Activated T-cell treated with anti-CD3 and anti-CD28 coated beads, Interleukin-2, amount 50 U/mL, for 4 hours (primary cell): ENCODE measurements around the gene CHCHD6. TPM values are rescaled to one million over a fixed set of nuclear protein-coding genes. Genes with fewer than 3 reads are reported as not detected.

Experiments
- ATAC-seq, 2 donors: fragments of 200-7000 bp; cut with Tn5 transposase; one replicate each; pipeline ENCODE4 v1.10.0; 2021
- DNase-seq: peaks from one replicate; pipeline ENCODE4 v3.0.0-alpha.2; 2020
- H3K27me3 Mint-ChIP-seq: one replicate; pipeline ENCODE4 v1.8.0; 2021; ENCODE audit warnings: low read depth, mixed read lengths
- H3K36me3 Mint-ChIP-seq: one replicate; pipeline ENCODE4 v1.8.0; 2022; ENCODE audit warnings: mixed read lengths; ENCODE audit not compliant: insufficient read depth
- H3K4me1 Mint-ChIP-seq: one replicate; pipeline ENCODE4 v1.8.0; 2021; ENCODE audit warnings: low read depth, mixed read lengths
- H3K4me3 Mint-ChIP-seq: one replicate; pipeline ENCODE4 v1.8.0; 2021; ENCODE audit warnings: mild to moderate bottlenecking, moderate library complexity, mixed read lengths
- H3K9me3 Mint-ChIP-seq: one replicate; pipeline ENCODE4 v1.8.0; 2021; ENCODE audit warnings: mixed read lengths
- total RNA-seq, 3 donors: library from RNA; stranded (reverse); gene quantifications; one replicate each; pipeline ENCODE4 v1.2.1, GENCODE V29; 2021

Gene CHCHD6
- total RNA-seq, 3 donors from 2014 or later: 17.9 to 23.6 (median 21.4) TPM

GRCh38 chr3:126711121-126711760 lies 7.2 kb downstream of the CHCHD6 start:
- H3K27me3 Mint-ChIP-seq: no peaks in the 10 kb centered on the region
- H3K9me3 Mint-ChIP-seq: no peaks in the 10 kb centered on the region
- H3K4me1 Mint-ChIP-seq: peaks cover 2% of the 10 kb centered on the region
- DNase-seq (no peak), ATAC-seq (no peak)
- H3K36me3 Mint-ChIP-seq: peaks cover 18% of the 10 kb centered on the region
- no peak overlapping the region for H3K4me3 Mint-ChIP-seq

GRCh38 chr3:126713199-126713598 lies 9.2 kb downstream of the CHCHD6 start:
- DNase-seq (no peak), ATAC-seq (no peak)
- Mint-ChIP-seq H3K4me3 (no peak overlapping the region), H3K9me3 (no peaks in the 10 kb centered on the region), H3K27me3 (no peaks in the 10 kb centered on the region), H3K4me1 (peaks cover 2% of the 10 kb centered on the region), H3K36me3 (peaks cover 17% of the 10 kb centered on the region)

- H3K27me3 Mint-ChIP-seq: no peaks in the 10 kb centered on the region
- DNase-seq (no peak), ATAC-seq (no peak)
- H3K9me3 Mint-ChIP-seq: no peaks in the 10 kb centered on the region
- H3K36me3 Mint-ChIP-seq: peaks cover 11% of the 10 kb centered on the region
- H3K4me1 Mint-ChIP-seq: peaks cover 2% of the 10 kb centered on the region
- H3K4me3 Mint-ChIP-seq: no peak overlapping the region
These were observed 10.3 kb downstream of the CHCHD6 start for GRCh38 chr3:126714276-126714900.

GRCh38 chr3:126714921-126715320 lies 10.9 kb downstream of the CHCHD6 start:
- Mint-ChIP-seq H3K4me3 (no peak overlapping the region), H3K36me3 (peaks cover 7% of the 10 kb centered on the region), H3K4me1 (peaks cover 2% of the 10 kb centered on the region), H3K27me3 (no peaks in the 10 kb centered on the region), H3K9me3 (no peaks in the 10 kb centered on the region)
- ATAC-seq (no peak), DNase-seq (no peak)

- Mint-ChIP-seq H3K27me3 (no peaks in the 10 kb centered on the region), H3K4me1 (peaks cover 2% of the 10 kb centered on the region), H3K4me3 (no peak overlapping the region), H3K36me3 (peaks cover 7% of the 10 kb centered on the region), H3K9me3 (no peaks in the 10 kb centered on the region)
- ATAC-seq (no peak), DNase-seq (no peak)
These were observed 11.4 kb downstream of the CHCHD6 start for GRCh38 chr3:126715432-126715831.

GRCh38 chr3:126716057-126716456 lies 12.0 kb downstream of the CHCHD6 start:
- H3K27me3 Mint-ChIP-seq: no peaks in the 10 kb centered on the region
- peaks cover 7% of the 10 kb centered on the region for H3K36me3 Mint-ChIP-seq
- H3K9me3 Mint-ChIP-seq: no peaks in the 10 kb centered on the region
- no peak overlapping the region for H3K4me3 Mint-ChIP-seq
- DNase-seq (no peak), ATAC-seq (no peak)
- peaks cover 2% of the 10 kb centered on the region for H3K4me1 Mint-ChIP-seq

- H3K9me3 Mint-ChIP-seq: no peaks in the 10 kb centered on the region
- DNase-seq (no peak), ATAC-seq (no peak)
- peaks cover 2% of the 10 kb centered on the region for H3K4me1 Mint-ChIP-seq
- no peak overlapping the region for H3K4me3 Mint-ChIP-seq
- H3K36me3 Mint-ChIP-seq: peaks cover 7% of the 10 kb centered on the region
- no peaks in the 10 kb centered on the region for H3K27me3 Mint-ChIP-seq
These were observed 14.8 kb downstream of the CHCHD6 start for GRCh38 chr3:126718561-126719445.

GRCh38 chr3:126720596-126720995 lies 16.6 kb downstream of the CHCHD6 start:
- Mint-ChIP-seq H3K9me3 (no peaks in the 10 kb centered on the region), H3K27me3 (no peaks in the 10 kb centered on the region), H3K4me1 (peaks cover 2% of the 10 kb centered on the region), H3K4me3 (no peak overlapping the region), H3K36me3 (peaks cover 9% of the 10 kb centered on the region)
- ATAC-seq (no peak), DNase-seq (no peak)

- Mint-ChIP-seq H3K9me3 (no peaks in the 10 kb centered on the region), H3K4me1 (no peaks in the 10 kb centered on the region), H3K4me3 (no peak overlapping the region), H3K36me3 (peaks cover 7% of the 10 kb centered on the region), H3K27me3 (no peaks in the 10 kb centered on the region)
- ATAC-seq (no peak), DNase-seq (no peak)
These were observed 17.2 kb downstream of the CHCHD6 start for GRCh38 chr3:126721246-126721645.

GRCh38 chr3:126723237-126723636 lies 19.2 kb downstream of the CHCHD6 start:
- DNase-seq (no peak), ATAC-seq (no peak)
- Mint-ChIP-seq H3K4me1 (no peaks in the 10 kb centered on the region), H3K9me3 (no peaks in the 10 kb centered on the region), H3K36me3 (peaks cover 15% of the 10 kb centered on the region), H3K4me3 (no peak overlapping the region), H3K27me3 (no peaks in the 10 kb centered on the region)

- DNase-seq: no peak
- Mint-ChIP-seq H3K36me3 (peaks cover 15% of the 10 kb centered on the region), H3K4me1 (peaks cover 1% of the 10 kb centered on the region), H3K9me3 (no peaks in the 10 kb centered on the region), H3K27me3 (no peaks in the 10 kb centered on the region), H3K4me3 (no peak overlapping the region)
- ATAC-seq: no peak
These were observed 19.8 kb downstream of the CHCHD6 start for GRCh38 chr3:126723801-126724200.

- no peaks in the 10 kb centered on the region for H3K9me3 Mint-ChIP-seq
- peaks cover 6% of the 10 kb centered on the region for H3K4me1 Mint-ChIP-seq
- DNase-seq (no peak), ATAC-seq (no peak)
- H3K27me3 Mint-ChIP-seq: no peaks in the 10 kb centered on the region
- H3K36me3 Mint-ChIP-seq: peaks cover 30% of the 10 kb centered on the region
- H3K4me3 Mint-ChIP-seq: no peak overlapping the region
These were observed 24.6 kb downstream of the CHCHD6 start for GRCh38 chr3:126728680-126729079.

GRCh38 chr3:126730376-126730775 lies 26.3 kb downstream of the CHCHD6 start:
- Mint-ChIP-seq H3K36me3 (peaks cover 39% of the 10 kb centered on the region), H3K4me1 (peaks cover 6% of the 10 kb centered on the region), H3K9me3 (no peaks in the 10 kb centered on the region), H3K27me3 (no peaks in the 10 kb centered on the region), H3K4me3 (no peak overlapping the region)
- DNase-seq (no peak), ATAC-seq (no peak)

- H3K36me3 Mint-ChIP-seq: peaks cover 44% of the 10 kb centered on the region
- no peak for ATAC-seq
These were observed 27.0 kb downstream of the CHCHD6 start for GRCh38 chr3:126731044-126731443.

More at GRCh38 chr3:126731044-126731443, 27.0 kb downstream of the CHCHD6 start:
- Mint-ChIP-seq H3K27me3 (no peaks in the 10 kb centered on the region), H3K9me3 (no peaks in the 10 kb centered on the region), H3K4me1 (peaks cover 6% of the 10 kb centered on the region), H3K4me3 (no peak overlapping the region)
- no peak for DNase-seq
